ENCODE data around the gene POMGNT1.

Gene POMGNT1

DNA sequence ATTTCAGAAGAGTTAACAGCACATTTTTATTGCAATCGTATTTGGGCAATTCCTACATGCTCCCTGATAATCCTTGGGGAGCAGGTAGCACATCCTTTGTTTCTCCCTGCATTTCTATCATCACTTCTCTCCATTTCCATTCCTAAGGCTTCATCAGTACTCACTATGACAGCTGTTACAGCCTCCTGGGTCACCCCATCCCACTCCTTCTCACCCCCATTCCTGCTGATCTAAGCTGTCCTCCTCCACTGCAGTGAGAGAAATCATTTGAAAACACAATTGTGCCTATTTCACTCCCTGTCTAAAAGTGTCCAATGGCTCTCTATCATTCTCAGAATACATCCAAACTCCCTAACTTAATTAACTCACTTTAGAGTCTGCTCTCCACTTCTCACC lies 40.3 kb downstream of the POMGNT1 start:
- no peak for DNase-seq (ENCODE audit: low spot score)

DNA sequence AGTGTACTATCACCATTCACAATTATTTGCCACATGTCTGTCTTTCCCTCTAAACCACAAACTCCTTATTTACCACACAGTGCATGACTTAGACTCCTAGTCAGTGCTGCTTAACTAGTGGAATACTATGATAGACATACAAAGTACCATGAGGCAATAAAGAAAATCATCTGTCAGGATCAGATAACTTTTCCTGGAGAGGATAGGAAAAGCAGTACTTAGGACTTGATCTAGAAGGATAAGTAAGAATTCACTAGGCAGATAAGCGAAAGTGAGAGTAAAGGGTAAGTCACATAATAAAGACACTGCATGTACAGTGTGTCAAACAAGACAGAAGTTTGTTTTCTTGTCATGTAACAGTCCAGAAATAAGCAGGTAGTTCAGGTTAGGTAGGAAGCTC lies 44.5 kb downstream of the POMGNT1 start:
- no peak for DNase-seq (ENCODE audit: low spot score)

DNA sequence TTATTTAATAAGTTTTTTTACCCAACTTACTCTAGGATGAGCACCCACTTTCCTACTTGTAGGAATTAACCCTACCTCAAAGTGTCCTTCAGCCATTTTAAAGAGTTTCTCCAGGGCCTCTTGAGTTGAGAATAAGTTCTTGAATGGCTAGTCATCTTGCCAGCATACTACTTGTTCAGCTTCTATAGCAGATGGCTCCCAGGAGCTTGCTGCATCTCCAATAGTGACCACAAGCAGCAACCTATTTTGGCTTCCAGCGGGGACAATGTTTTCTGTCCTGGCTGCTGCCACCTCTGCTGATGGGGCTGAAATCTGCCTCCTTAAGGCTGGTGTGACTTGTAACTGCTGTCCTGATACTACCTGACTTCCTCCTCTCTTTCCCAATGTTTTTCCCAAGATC lies 45.0 kb downstream of the POMGNT1 start:
- DNase-seq (ENCODE audit: low spot score), result no peak

DNA sequence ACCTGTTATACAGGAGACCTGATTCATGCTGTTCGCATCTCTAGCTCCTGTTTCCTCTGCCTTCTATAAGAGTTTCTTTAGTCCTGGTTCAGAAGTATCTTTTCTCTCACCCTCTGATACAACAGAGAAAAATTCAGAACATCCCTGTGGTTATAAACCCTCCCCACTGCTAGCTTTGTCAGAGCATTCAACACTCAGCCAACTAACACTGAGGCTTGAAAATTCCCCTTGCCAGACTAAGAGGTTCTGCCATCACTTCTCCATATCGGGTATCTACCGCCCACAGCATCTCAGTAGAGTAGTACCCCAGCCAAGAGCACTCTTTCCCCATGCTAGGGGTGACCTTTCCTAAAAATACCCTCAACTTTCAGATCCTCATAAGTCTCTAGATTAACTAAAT lies 46.2 kb downstream of the POMGNT1 start:
- DNase-seq (ENCODE audit: low spot score), result no peak

DNA sequence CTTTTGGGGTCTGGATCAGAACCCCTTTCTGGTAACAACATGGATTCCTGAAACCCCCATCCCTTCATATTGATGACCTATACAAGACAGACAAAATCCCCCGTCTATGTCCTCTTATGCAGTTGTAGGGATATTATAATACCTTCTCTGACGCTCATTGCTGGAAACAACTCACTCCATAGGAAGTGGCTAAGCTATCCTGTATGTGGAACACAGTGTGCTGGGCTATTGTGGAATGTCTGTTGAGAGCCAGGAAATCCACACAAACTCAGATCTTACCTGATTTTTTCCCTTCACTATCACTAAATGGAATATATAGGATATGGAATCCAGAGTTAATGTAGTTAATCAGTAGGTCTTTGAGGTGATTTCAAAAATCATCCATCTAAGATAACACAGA lies 48.1 kb downstream of the POMGNT1 start:
- no peak for DNase-seq (ENCODE audit: low spot score)

DNA sequence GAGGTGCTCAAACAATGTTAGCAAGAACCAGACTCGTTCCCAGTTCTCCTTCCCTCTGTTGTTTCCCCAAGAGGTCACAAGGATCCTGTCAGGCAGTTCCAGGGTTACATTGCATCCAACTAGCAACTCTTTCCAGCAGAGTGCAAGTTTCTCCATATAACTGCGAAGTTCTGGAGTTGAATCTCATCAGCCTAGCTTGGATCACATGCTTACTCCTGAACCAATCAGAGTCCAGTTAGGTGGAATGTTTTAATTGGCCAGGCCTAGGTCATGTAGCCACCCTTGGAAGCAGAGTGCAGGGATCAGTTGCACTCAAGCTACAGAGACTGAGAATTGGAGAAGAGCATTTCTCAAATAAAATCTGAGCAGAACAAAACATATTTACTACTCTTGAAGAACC lies 49.9 kb downstream of the POMGNT1 start:
- DNase-seq (ENCODE audit: low spot score), result no peak
